ENCODE data around the gene NSUN3. TPM values are rescaled to one million over a fixed set of nuclear protein-coding genes. Genes with fewer than 3 reads are reported as not detected.

The NSUN3 gene
- total and polyA plus RNA-seq, 2 of the 8 experiments (the other 6 are each of a cell fraction or from before 2014, with no cell fraction given), result 2.1 to 5.1 TPM

DNA sequence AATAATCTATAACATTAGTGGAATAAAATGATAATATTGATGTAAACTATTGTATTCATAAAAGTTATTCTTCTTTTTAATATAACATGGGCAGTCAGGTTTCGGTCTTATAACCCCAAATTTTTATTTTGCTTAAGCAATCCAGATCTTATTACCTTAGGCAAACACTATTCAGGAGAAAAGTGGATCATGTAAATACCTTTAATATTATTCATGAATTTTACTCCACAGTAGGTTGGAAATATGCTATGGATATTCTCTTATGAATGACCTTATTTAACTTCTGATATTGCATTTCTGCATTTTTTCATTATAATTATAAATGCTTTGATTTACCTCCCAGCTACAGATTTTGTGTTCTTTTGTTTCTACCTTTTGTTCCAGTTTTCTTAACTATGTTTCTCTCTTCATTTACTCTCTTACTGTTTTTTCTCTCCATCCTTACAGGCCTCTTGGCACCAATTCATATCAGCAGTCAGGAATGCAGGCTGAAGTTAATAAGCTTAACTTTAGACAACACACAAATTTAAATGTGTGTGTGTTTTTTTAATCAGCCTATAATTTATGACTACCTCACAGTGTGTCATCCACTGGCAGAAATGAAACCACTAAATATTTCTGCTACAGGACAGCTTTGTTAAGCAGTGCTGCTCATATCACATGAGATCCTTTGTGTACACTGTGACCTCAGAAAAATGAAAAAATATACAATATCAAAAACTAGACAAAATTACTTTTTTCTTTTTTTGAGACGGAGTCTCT is 111.0 kb downstream of the NSUN3 start (continued):
- TF ChIP-seq CHD7 (IDR thresholded peaks at IDR 0.05; ENCODE audit: insufficient replicate concordance, low read length), result no peak
- no peak for TF ChIP-seq SP1 (IDR thresholded peaks at IDR 0.05; ENCODE audit: low read depth, low read length)
- no peak for TF ChIP-seq NRF1 (IDR thresholded peaks at IDR 0.05; ENCODE audit: low read depth, low read length)
- no peak for TF ChIP-seq CHD2 (IDR thresholded peaks at IDR 0.05; ENCODE audit: low read length)
- no peak for TF ChIP-seq POLR2AphosphoS5 (IDR thresholded peaks at IDR 0.05; ENCODE audit: low read depth, low read length)
- no peak for TF ChIP-seq KDM5A (IDR thresholded peaks at IDR 0.05; ENCODE audit: low read length)
- no peak for TF ChIP-seq BCL11A (IDR thresholded peaks at IDR 0.05; ENCODE audit: low read depth in 2 of 2, low read length in 2 of 2)
- TF ChIP-seq KDM1A (IDR thresholded peaks at IDR 0.05; ENCODE audit: borderline replicate concordance, low read length), result no peak
- TF ChIP-seq TBP (IDR thresholded peaks at IDR 0.05; ENCODE audit: low read depth, low read length), result no peak
- TF ChIP-seq ATF3 (IDR thresholded peaks at IDR 0.05; ENCODE audit: insufficient read depth, low read depth, low read length), result no peak
